Measurements from ENCODE around the gene KLF6. TPM values are rescaled to one million over a fixed set of nuclear protein-coding genes. Genes with fewer than 3 reads are reported as not detected.
A peak's percentile ranks its signal among the peaks of the same experiment; 100 is the strongest.

The KLF6 gene
- total and polyA plus RNA-seq, 9 of the 15 experiments (the other 6 are each of a cell fraction or from before 2014, with no cell fraction given): 3.2 to 23.9 (median 8.0) TPM

GRCh38 chr10:3805791-3806461 is 20.9 kb upstream of the KLF6 start (continued):
- TF ChIP-seq CHD7 (IDR thresholded peaks at IDR 0.05; ENCODE audit: low read depth, low read length) (no peak), TCFL5 (CRISPR knock-in tag; conservative IDR thresholded peaks at IDR 0.05) (no peak), PHB2 (IDR thresholded peaks at IDR 0.05; ENCODE audit: low read depth) (no peak), FOXA1 (IDR thresholded peaks at IDR 0.05; ENCODE audit: borderline replicate concordance) (no peak), ZBTB34 (CRISPR knock-in tag; IDR thresholded peaks at IDR 0.05) (no peak), GTF2A2 (tag; IDR thresholded peaks at IDR 0.05) (no peak), ZNF644 (tag; IDR thresholded peaks at IDR 0.05; ENCODE audit: low read depth) (no peak; the same call in 1 of the 2 replicates), FIP1L1 (IDR thresholded peaks at IDR 0.05; ENCODE audit: low read depth, low read length, poor library complexity, severe bottlenecking) (no peak), LEF1 (IDR thresholded peaks at IDR 0.05) (peak; percentile 17; the same call in 1 of the 2 replicates), TOE1 (IDR thresholded peaks at IDR 0.05; ENCODE audit: borderline replicate concordance) (no peak), TOE1 (CRISPR knock-in tag; IDR thresholded peaks at IDR 0.05; ENCODE audit: borderline replicate concordance, low read depth) (no peak), BHLHE40 (IDR thresholded peaks at IDR 0.05; ENCODE audit: low read length) (0 out of 2 replicates have a peak, but pooled peaks have one; percentile 30), ZNF586 (CRISPR knock-in tag; conservative IDR thresholded peaks at IDR 0.05) (no peak)
- TF ChIP-seq, protein P1, sequence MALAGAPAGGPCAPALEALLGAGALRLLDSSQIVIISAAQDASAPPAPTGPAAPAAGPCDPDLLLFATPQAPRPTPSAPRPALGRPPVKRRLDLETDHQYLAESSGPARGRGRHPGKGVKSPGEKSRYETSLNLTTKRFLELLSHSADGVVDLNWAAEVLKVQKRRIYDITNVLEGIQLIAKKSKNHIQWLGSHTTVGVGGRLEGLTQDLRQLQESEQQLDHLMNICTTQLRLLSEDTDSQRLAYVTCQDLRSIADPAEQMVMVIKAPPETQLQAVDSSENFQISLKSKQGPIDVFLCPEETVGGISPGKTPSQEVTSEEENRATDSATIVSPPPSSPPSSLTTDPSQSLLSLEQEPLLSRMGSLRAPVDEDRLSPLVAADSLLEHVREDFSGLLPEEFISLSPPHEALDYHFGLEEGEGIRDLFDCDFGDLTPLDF (CRISPR knock-in tag; IDR thresholded peaks at IDR 0.05): no peak

Measured in K562 (cell line).